CMK (cell line): ENCODE results near the gene CDH13.

Experiments used
- DNase-seq: peaks from one replicate; pipeline ENCODE4 v3.0.0-alpha.2; 2010; ENCODE audit warnings: low read depth

Gene CDH13

GRCh38 chr16:83439412-83439811, 812.6 kb downstream of the CDH13 start:
- no peak for DNase-seq

GRCh38 chr16:83441517-83441916, 814.7 kb downstream of the CDH13 start:
- no peak for DNase-seq

- DNase-seq, result no peak
Observed at GRCh38 chr16:83443972-83444371, 817.2 kb downstream of the CDH13 start.

GRCh38 chr16:83447560-83447959, 820.8 kb downstream of the CDH13 start:
- DNase-seq, result no peak

GRCh38 chr16:83449861-83450260, 823.1 kb downstream of the CDH13 start:
- DNase-seq, result no peak

- DNase-seq, result no peak
Observed at GRCh38 chr16:83453977-83454376, 827.2 kb downstream of the CDH13 start.

GRCh38 chr16:83455716-83456115, 828.9 kb downstream of the CDH13 start:
- DNase-seq, result no peak

GRCh38 chr16:83456934-83457333, 830.2 kb downstream of the CDH13 start:
- DNase-seq, result no peak

GRCh38 chr16:83458612-83459011, 831.8 kb downstream of the CDH13 start:
- DNase-seq, result no peak

GRCh38 chr16:83464991-83465390, 838.2 kb downstream of the CDH13 start:
- DNase-seq, result no peak

GRCh38 chr16:83470416-83470815, 843.6 kb downstream of the CDH13 start:
- peak; percentile 5 for DNase-seq

- no peak for DNase-seq
Observed at GRCh38 chr16:83472776-83473501, 846.2 kb downstream of the CDH13 start.

GRCh38 chr16:83473926-83474650, 847.3 kb downstream of the CDH13 start:
- no peak for DNase-seq

- DNase-seq, result no peak
Observed at GRCh38 chr16:83475108-83475507, 848.3 kb downstream of the CDH13 start.

- DNase-seq, result no peak
Observed at GRCh38 chr16:83481589-83481988, 854.8 kb downstream of the CDH13 start.

GRCh38 chr16:83482545-83483162, 855.9 kb downstream of the CDH13 start:
- DNase-seq, result no peak

GRCh38 chr16:83490073-83490472, 863.3 kb downstream of the CDH13 start:
- DNase-seq, result no peak

- no peak for DNase-seq
Observed at GRCh38 chr16:83494459-83494858, 867.7 kb downstream of the CDH13 start.

GRCh38 chr16:83501481-83501880, 874.7 kb downstream of the CDH13 start:
- no peak for DNase-seq

- no peak for DNase-seq
Observed at GRCh38 chr16:83508295-83508694, 881.5 kb downstream of the CDH13 start.

- DNase-seq, result no peak
Observed at GRCh38 chr16:83509316-83509715, 882.5 kb downstream of the CDH13 start.

GRCh38 chr16:83510906-83511305, 884.1 kb downstream of the CDH13 start:
- no peak for DNase-seq
